Lower lobe of right lung (tissue), 2 donors: Measurements from ENCODE around the gene DOCK3. TPM values are rescaled to one million over a fixed set of nuclear protein-coding genes. Genes with fewer than 3 reads are reported as not detected.
"Not testable (repeated sequence)": the region's sequence is repeated elsewhere in the genome, so short reads cannot be mapped to it uniquely, and the experiment has no call there.

Experiments
- ATAC-seq, 2 donors: fragments of 200-7000 bp; cut with Tn5 transposase; one replicate each; pipeline ENCODE4 v1.9.1; 2020 to 2022; ENCODE audit warnings: mild to moderate bottlenecking in 2 of 2, moderate library complexity in 2 of 2
- DNase-seq: peaks from one replicate; pipeline ENCODE4 v3.0.0-alpha.2; 2020
- H3K27ac ChIP-seq: fragments of 200-600 bp; one replicate; pipeline ENCODE4 v1.8.0; 2022
- H3K27me3 ChIP-seq: fragments of 200-600 bp; one replicate; pipeline ENCODE4 v1.8.0; 2022; ENCODE audit warnings: low read depth
- H3K36me3 ChIP-seq: fragments of 200-600 bp; one replicate; pipeline ENCODE4 v1.8.0; 2022; ENCODE audit warnings: mild to moderate bottlenecking
- H3K4me1 ChIP-seq: fragments of 200-600 bp; one replicate; pipeline ENCODE4 v1.8.0; 2022
- H3K4me3 ChIP-seq: fragments of 200-600 bp; one replicate; pipeline ENCODE4 v1.8.0; 2022; ENCODE audit warnings: mild to moderate bottlenecking
- H3K9me3 ChIP-seq: fragments of 200-600 bp; one replicate; pipeline ENCODE4 v1.8.0; 2022
- intact Hi-C: fragments of 100-400 bp; cut with DNase I; formaldehyde crosslinking; loops from one replicate; pipeline ENCODE4 v1.11.0; 2022
- total RNA-seq: library from RNA; stranded (reverse); fragmentation: NEBNext Ultra II Directional; extraction: Animal tissue kit (Norgen Biotek cat#: 25700); gene quantifications from one replicate; pipeline ENCODE4 v1.2.1, GENCODE V29; 2021
- TF ChIP-seq, protein P1 (sequence below): fragments of 200-600 bp; IDR thresholded peaks from one replicate; pipeline ENCODE4 v1.8.0; 2022; ENCODE audit warnings: antibody characterized with exemption, mild to moderate bottlenecking
- donor health status: DM: no; HTN: yes; CAD: no; lungs with severe emphysema.

DOCK3 gene
- total RNA-seq, 1 donor from 2014 or later, result 1.5 TPM

GRCh38 chr3:50749822-50750221 lies 75.1 kb downstream of the DOCK3 start:
- ATAC-seq (no peak), DNase-seq (no peak)
- TF ChIP-seq, protein P1, sequence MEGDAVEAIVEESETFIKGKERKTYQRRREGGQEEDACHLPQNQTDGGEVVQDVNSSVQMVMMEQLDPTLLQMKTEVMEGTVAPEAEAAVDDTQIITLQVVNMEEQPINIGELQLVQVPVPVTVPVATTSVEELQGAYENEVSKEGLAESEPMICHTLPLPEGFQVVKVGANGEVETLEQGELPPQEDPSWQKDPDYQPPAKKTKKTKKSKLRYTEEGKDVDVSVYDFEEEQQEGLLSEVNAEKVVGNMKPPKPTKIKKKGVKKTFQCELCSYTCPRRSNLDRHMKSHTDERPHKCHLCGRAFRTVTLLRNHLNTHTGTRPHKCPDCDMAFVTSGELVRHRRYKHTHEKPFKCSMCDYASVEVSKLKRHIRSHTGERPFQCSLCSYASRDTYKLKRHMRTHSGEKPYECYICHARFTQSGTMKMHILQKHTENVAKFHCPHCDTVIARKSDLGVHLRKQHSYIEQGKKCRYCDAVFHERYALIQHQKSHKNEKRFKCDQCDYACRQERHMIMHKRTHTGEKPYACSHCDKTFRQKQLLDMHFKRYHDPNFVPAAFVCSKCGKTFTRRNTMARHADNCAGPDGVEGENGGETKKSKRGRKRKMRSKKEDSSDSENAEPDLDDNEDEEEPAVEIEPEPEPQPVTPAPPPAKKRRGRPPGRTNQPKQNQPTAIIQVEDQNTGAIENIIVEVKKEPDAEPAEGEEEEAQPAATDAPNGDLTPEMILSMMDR, result no peak
- no peaks in the 10 kb centered on the region for H3K9me3 ChIP-seq
- no peaks in the 10 kb centered on the region for H3K4me1 ChIP-seq
- no peak overlapping the region for H3K27ac ChIP-seq
- no peak overlapping the region for H3K4me3 ChIP-seq
- H3K27me3 ChIP-seq, result no peaks in the 10 kb centered on the region
- intact Hi-C loops, result no loop called here
- no peaks in the 10 kb centered on the region for H3K36me3 ChIP-seq

DNA sequence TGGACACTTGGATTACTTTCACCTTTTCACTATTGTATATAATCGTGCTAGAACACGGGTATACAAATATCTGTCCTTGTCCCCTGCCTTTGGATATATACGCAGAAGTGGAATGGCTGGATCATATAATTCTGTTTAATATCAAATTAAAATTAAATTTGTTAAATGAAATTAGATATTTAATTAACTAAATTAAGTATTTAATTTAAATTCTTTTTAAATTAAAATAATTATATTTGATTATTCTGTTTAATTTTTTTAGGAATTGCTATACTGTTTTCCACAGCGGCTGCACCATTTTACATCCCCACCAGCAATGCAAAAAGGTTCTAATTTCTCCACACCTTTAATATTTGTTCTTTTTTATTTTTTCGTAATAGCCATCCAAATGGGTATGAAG lies 84.3 kb downstream of the DOCK3 start:
- Histone ChIP-seq H3K36me3 (no peaks in the 10 kb centered on the region), H3K9me3 (no peaks in the 10 kb centered on the region), H3K4me1 (no peaks in the 10 kb centered on the region), H3K27ac (no peak overlapping the region), H3K4me3 (no peak overlapping the region), H3K27me3 (no peaks in the 10 kb centered on the region)
- intact Hi-C loops, result no loop called here
- ATAC-seq (no peak), DNase-seq (no peak)
- TF ChIP-seq, protein P1, result no peak

- Histone ChIP-seq H3K9me3 (no peaks in the 10 kb centered on the region), H3K36me3 (no peaks in the 10 kb centered on the region), H3K27me3 (no peaks in the 10 kb centered on the region), H3K4me3 (no peak overlapping the region), H3K4me1 (no peaks in the 10 kb centered on the region), H3K27ac (no peak overlapping the region)
- intact Hi-C loops, result no loop called here
- TF ChIP-seq, protein P1, result no peak
- ATAC-seq, result no peak
- no peak for DNase-seq
Observed at GRCh38 chr3:50777680-50778079, 103.0 kb downstream of the DOCK3 start.

GRCh38 chr3:50781766-50782165 lies 107.0 kb downstream of the DOCK3 start:
- H3K27ac ChIP-seq, H3K27me3 ChIP-seq, ATAC-seq, H3K36me3 ChIP-seq, H3K4me3 ChIP-seq, DNase-seq, H3K4me1 ChIP-seq, intact Hi-C loops: not testable (repeated sequence)
- H3K9me3 ChIP-seq, result peaks cover 13% of the 10 kb centered on the region

DNA sequence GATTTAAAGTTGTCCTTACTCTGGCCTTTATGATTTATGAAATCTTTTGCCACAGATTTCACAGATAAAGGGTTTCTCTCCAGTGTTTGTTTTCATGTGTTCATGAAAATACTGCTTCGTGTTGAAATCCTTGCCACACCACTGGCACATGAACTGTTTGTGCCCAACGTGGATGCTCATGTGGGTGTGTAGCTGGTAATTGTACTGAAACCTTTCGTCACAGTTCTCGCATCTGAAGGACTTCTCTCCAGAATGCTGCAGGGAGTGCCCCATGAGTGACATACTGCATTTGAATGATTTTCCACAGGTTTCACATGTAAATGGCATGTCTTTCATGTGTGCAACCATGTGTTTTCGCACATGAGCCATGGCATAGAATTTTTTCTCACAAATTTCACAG lies 111.9 kb downstream of the DOCK3 start:
- ATAC-seq (no peak), DNase-seq (no peak)
- Histone ChIP-seq H3K27me3 (no peaks in the 10 kb centered on the region), H3K9me3 (peaks cover 13% of the 10 kb centered on the region), H3K36me3 (no peaks in the 10 kb centered on the region), H3K27ac (no peak overlapping the region), H3K4me3 (no peak overlapping the region), H3K4me1 (no peaks in the 10 kb centered on the region)
- intact Hi-C loops, result no loop called here
- TF ChIP-seq, protein P1, result no peak

DNA sequence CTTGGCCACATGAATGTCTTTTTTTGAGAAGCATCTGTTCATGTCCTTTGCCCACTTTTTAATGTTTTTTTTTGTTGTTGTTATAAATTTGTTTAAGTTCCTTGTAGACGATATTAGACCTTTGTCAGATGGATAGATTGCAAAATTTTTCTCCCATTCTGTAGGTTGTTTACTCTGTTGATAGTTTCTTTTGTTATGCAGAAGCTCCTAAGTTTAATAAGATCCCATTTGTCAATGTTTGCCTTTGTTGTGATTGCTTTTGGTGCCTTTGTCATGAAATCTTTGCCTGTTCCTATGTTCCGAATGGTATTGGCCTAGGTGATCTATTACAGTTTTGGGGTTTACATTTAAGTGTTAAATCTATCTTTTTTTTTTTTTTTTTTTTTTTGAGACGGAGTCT lies 116.2 kb downstream of the DOCK3 start:
- H3K4me1 ChIP-seq, H3K9me3 ChIP-seq, H3K4me3 ChIP-seq, intact Hi-C loops, ATAC-seq, H3K27ac ChIP-seq, DNase-seq, H3K27me3 ChIP-seq, H3K36me3 ChIP-seq: not testable (repeated sequence)

- Histone ChIP-seq H3K27me3 (no peaks in the 10 kb centered on the region), H3K4me1 (no peaks in the 10 kb centered on the region), H3K36me3 (no peaks in the 10 kb centered on the region), H3K9me3 (no peaks in the 10 kb centered on the region), H3K4me3 (no peak overlapping the region), H3K27ac (no peak overlapping the region)
- TF ChIP-seq, protein P1, result no peak
- intact Hi-C loops, result no loop called here
- DNase-seq (no peak), ATAC-seq (no peak)
Observed at GRCh38 chr3:50792568-50792967, 117.8 kb downstream of the DOCK3 start.

DNA sequence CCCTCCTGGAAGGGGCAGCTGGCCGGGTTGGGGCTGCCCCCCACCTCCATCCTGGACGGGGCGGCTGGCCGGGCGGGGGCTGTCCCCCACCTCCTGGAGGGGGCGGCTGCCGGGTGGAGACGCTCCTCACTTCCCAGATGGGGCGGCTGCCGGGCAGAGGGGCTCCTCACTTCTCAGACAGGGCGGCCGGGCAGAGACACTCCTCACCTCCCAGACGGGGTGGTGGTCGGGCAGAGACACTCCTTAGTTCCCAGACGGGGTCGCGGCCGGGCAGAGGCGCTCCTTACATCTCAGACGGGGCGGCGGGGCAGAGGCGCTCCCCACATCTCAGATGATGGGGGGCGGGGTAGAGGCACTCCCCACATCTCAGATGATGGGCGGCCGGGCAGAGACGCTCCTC lies 129.1 kb downstream of the DOCK3 start:
- H3K4me3 ChIP-seq, DNase-seq, H3K27ac ChIP-seq, intact Hi-C loops, H3K27me3 ChIP-seq, H3K4me1 ChIP-seq, H3K36me3 ChIP-seq, ATAC-seq: not testable (repeated sequence)
- peaks cover 35% of the 10 kb centered on the region for H3K9me3 ChIP-seq

- intact Hi-C loops, DNase-seq, H3K4me1 ChIP-seq, ATAC-seq, H3K36me3 ChIP-seq, H3K27me3 ChIP-seq, H3K27ac ChIP-seq, H3K4me3 ChIP-seq: not testable (repeated sequence)
- H3K9me3 ChIP-seq, result peaks cover 33% of the 10 kb centered on the region
Observed at GRCh38 chr3:50804376-50804775, 129.6 kb downstream of the DOCK3 start.
